ENCODE measurements around the gene BCL6B.

GRCh38 chr17:7011942-7012254 is 11.0 kb upstream of the BCL6B start:
- TF ChIP-seq CTCF (conservative IDR thresholded peaks at IDR 0.05; ENCODE audit: low read depth, low read length) (no peak), EZH2 (IDR thresholded peaks at IDR 0.05; ENCODE audit: borderline replicate concordance, low read depth, low read length, poor library complexity, severe bottlenecking) (no peak)

Data from A673 (cell line).